HepG2 (cell line): ENCODE measurements around the gene RCOR1. TPM values are rescaled to one million over a fixed set of nuclear protein-coding genes. Genes with fewer than 3 reads are reported as not detected.
A peak's percentile ranks its signal among the peaks of the same experiment; 100 is the strongest.

Experiments used
- ARNT2 ChIP-seq: sonication (generic); formaldehyde crosslinking; IDR thresholded peaks from 2 replicates; pipeline ENCODE4 v1.8.0; 2022; ENCODE audit warnings: mild to moderate bottlenecking, low read depth, missing genetic modification reagents, moderate library complexity
- FIP1L1 ChIP-seq: fragments of 200-400 bp; formaldehyde crosslinking; IDR thresholded peaks from 2 replicates; pipeline ENCODE4 v1.6.1; 2018; ENCODE audit warnings: low read depth, mild to moderate bottlenecking, low read length, moderate library complexity, borderline replicate concordance; ENCODE audit not compliant: insufficient read depth
- GABPA ChIP-seq, 2 experiments: IDR thresholded peaks; 2 replicates each; pipeline ENCODE4 v1.6.1; 2011 to 2016; ENCODE audit warnings: low read depth in 2 of 2, low read length in 1 of 2, missing biosample characterization in 1 of 2, missing genetic modification characterization in 1 of 2
- HINFP ChIP-seq: sonication (generic); formaldehyde crosslinking; IDR thresholded peaks from 2 replicates; pipeline ENCODE4 v1.4.0; 2020; ENCODE audit warnings: low read depth, mild to moderate bottlenecking, missing genetic modification reagents
- KIAA2018 ChIP-seq: sonication (generic); formaldehyde crosslinking; IDR thresholded peaks from 2 replicates; pipeline ENCODE4 v1.5.0; 2020; ENCODE audit warnings: mild to moderate bottlenecking, missing genetic modification reagents, borderline replicate concordance
- ONECUT2 ChIP-seq: sonication (generic); formaldehyde crosslinking; IDR thresholded peaks from 2 replicates; pipeline ENCODE4 v1.4.0; 2020; ENCODE audit warnings: missing genetic modification reagents
- RFX3 ChIP-seq: IDR thresholded peaks from 2 replicates; pipeline ENCODE4 v1.6.1; 2016; ENCODE audit warnings: missing biosample characterization, missing genetic modification reagents
- RNF2 ChIP-seq: fragments of 450-650 bp; conservative IDR thresholded peaks from 2 replicates; pipeline ENCODE4 v1.6.1; 2016; ENCODE audit warnings: low read depth
- SOX6 ChIP-seq, 2 experiments: fragments of 450-650 bp in 1 of 2; sonication (generic) in 1 of 2; formaldehyde crosslinking in 1 of 2; IDR thresholded peaks; 2 replicates each; pipeline versions ENCODE4 v1.4.0 to v1.6.1; 2017 to 2020; ENCODE audit warnings: antibody characterized with exemption in 1 of 2, mild to moderate bottlenecking in 1 of 2, missing genetic modification reagents in 1 of 2
- SRSF1 ChIP-seq: fragments of 200-400 bp; formaldehyde crosslinking; optimal IDR thresholded peaks from 2 replicates; pipeline ENCODE3; 2017; ENCODE audit warnings: mild to moderate bottlenecking, low read depth, low read length, moderate library complexity
- ZNF251 ChIP-seq: sonication (generic); formaldehyde crosslinking; IDR thresholded peaks from 2 replicates; pipeline ENCODE4 v1.9.0; 2021; ENCODE audit warnings: mild to moderate bottlenecking, missing genetic modification reagents
- ZNF513 ChIP-seq: sonication (generic); formaldehyde crosslinking; conservative IDR thresholded peaks from 2 replicates; pipeline ENCODE4 v1.5.0; 2020; ENCODE audit warnings: missing genetic modification reagents
- ZNF724P ChIP-seq: sonication (generic); formaldehyde crosslinking; IDR thresholded peaks from 2 replicates; pipeline ENCODE4 v1.8.0; 2022; ENCODE audit warnings: missing genetic modification reagents, borderline replicate concordance
- ZNF777 ChIP-seq: sonication (generic); formaldehyde crosslinking; IDR thresholded peaks from 2 replicates; pipeline ENCODE4 v1.4.0; 2020; ENCODE audit warnings: missing genetic modification reagents
- polyA plus RNA-seq, 8 experiments: library from polyadenylated mRNA; depleted of rRNA in 3 of 8; stranded (reverse) in 7 of 8; unstranded in 1 of 8; fragments of >200 nt; fragmentation: Illumina TruSeq in 4 of 8; extraction: Trizol in 4 of 8; gene quantifications; 2 replicates each; pipeline versions ENCODE4 v1.2.1 to v1.2.3, GENCODE V29; 2011 to 2016; ENCODE audit warnings: low read depth in 4 of 8, missing spikeins in 1 of 8, mixed read lengths in 1 of 8; ENCODE audit not compliant: insufficient read depth in 1 of 8
- total RNA-seq, 5 experiments: library from RNA; depleted of rRNA; stranded (reverse); fragments of >200 nt; fragmentation: Illumina TruSeq; extraction: Trizol; gene quantifications; 2 replicates each; pipeline ENCODE4 v1.2.3, GENCODE V29; 2016; ENCODE audit warnings: low read depth in 1 of 5

Gene RCOR1
- total and polyA plus RNA-seq, 2 of the 13 experiments (the other 11 are each of a cell fraction or from before 2014, with no cell fraction given) = 10.2 to 11.1 TPM

GRCh38 chr14:102776761-102777710 is 184.6 kb downstream of the RCOR1 start, which contains the start of gene TRAF3 (continued):
- TF ChIP-seq HINFP (CRISPR knock-in tag) (no peak), KIAA2018 (CRISPR knock-in tag) (no peak), ARNT2 (CRISPR knock-in tag) (peak; percentile 39; the same call in 1 of the 2 replicates), SRSF1 (no peak), ZNF513 (CRISPR knock-in tag) (no peak), ONECUT2 (CRISPR knock-in tag) (no peak), ZNF251 (0 out of 2 replicates have a peak, but pooled peaks have one; percentile 81), GABPA (IDR thresholded peaks at IDR 0.05; ENCODE audit: low read depth, low read length) (no peak), GABPA (CRISPR knock-in tag; IDR thresholded peaks at IDR 0.05; ENCODE audit: low read depth) (no peak), FIP1L1 (no peak), RFX3 (CRISPR knock-in tag) (no peak), RNF2 (no peak), ZNF724P (CRISPR knock-in tag) (no peak), SOX6 (IDR thresholded peaks at IDR 0.05) (no peak), SOX6 (CRISPR knock-in tag; IDR thresholded peaks at IDR 0.05) (no peak), ZNF777 (CRISPR knock-in tag) (no peak)
